Fibroblast of skin of right quadriceps (primary cell): ENCODE data around the gene PDHA1.
A peak's percentile ranks its signal among the peaks of the same experiment; 100 is the strongest.

Experiments
- DNase-seq: peaks from one replicate; pipeline ENCODE4 v3.0.0-alpha.2; 2013

PDHA1 gene

DNA sequence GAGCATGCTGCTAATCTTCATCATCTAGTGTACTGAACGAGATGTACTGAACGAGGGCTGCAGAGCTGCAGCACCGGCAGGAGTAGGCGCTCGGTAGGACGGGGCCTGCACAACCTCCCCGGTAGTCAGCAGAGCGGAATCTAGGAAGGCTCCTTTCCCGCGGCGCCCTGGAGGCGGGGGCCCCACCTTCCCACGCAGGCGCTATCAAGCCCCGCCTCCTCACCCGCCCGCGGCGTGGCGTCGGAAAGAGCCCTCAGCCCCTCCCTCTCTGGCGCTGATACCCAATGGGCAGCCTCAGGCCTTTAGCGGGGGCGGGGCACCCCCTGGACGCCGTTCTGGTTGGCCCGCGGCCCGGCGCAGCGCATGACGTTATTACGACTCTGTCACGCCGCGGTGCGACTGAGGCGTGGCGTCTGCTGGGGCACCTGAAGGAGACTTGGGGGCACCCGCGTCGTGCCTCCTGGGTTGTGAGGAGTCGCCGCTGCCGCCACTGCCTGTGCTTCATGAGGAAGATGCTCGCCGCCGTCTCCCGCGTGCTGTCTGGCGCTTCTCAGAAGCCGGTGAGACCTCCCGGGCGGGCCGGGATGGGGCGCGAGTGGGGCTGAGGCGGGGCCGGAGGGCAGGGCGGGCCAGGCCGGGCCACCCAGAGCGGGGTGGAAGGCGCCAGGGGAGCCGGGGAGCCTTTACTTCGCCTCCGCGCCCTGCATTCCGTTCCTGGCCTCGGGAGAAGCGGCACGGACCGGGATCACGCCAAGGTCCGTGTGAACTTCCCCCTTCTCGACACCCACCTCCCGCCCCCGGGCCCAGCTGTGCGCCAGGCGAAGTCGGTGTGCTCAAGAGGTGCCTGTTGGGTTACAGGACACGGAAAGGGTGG lies at the start of gene PDHA1:
Gene PDHA1, plus strand, starts transcription at position 393 of the 874 bp plus-strand sequence. Its CDS starts 111 bp downstream, at position 504.
- peak; percentile 92 for DNase-seq

DNA sequence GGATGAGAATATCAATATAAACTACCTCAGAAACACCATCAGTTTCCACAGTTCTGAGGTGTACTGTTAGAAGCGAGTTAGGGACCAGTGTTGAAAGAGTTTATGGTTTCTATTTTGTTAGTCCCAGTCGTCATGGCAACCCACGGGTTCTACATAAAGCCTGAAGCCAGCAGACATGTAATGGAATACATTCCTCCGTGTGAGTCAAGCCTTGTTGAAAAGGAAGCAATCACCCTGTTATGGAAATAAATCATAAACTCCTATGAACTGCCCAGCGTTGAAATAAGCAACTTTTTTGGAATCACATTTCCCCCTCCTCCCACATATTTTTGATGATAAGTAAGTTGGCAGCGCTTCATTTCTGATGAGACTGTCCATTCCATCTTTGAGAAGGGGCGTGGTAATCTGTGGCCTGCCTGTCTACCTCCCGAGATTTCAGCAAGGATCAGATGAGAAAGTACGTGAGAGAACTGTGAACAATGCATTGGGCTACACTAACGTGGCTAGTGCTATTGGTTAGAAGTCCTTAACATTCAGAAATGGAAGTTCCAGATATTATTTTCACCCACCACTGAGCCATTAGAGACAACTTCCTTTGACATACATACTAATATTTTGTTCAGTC lies 40.4 kb upstream of the PDHA1 start:
- DNase-seq = peak; percentile 87

DNA sequence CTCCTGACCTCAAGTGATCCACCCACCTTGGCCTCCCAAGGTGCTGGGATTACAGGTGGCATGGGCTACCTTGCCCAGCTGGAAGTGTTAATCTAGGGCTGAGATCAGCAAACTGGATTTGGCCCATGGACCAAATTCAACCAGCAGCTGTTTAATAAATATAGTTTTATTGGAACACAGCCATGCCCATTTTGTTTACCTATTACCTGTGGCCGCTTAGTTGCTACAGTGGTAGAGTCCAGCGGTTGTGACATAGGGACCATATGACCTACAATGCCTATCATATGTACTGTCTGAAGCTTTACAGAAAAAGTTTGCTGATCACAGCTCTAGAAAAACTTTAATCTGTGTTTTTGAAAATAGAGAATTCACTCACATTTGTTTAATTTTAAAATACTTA lies 17.2 kb upstream of the PDHA1 start:
- no peak for DNase-seq

DNA sequence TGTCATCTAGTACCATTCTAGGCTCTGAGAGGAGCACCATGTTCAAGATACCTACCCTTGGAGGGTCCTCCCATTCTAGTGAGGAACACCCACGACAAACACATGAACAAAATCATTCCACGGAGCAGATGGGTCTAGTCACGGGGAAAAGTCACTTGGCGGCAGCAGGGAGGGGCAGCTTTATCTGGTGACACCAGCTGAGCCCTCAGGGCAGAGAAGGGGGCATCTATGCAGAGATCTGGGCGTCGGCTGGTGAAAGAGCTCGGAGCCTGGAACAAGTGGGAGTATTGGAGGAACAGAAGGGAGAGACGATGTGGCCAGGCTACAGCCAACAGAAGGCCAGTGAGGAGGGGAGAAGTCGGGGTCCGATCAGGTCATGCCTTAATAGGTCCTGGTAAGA lies 11.9 kb upstream of the PDHA1 start:
- DNase-seq = no peak

DNA sequence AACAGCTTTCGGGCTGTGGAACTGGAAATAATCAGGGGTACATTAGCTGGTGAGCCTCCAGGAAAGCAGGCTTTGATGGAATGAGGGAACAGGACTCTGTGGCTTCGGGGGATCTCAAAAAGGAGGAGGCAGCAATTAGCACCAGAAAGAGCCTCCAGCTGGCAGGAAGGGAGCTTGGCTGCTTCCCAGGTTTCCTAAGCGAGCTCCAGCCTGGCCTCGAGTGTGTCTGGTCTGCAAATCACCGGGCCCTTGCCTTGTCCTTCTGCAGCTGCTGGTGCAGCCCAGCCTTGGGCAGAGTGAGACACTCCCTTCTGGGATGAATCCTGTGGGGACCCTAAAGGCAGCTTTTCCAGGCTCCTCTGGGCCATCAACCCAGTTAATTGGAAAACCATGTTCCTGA lies 10.7 kb upstream of the PDHA1 start:
- DNase-seq = peak; percentile 13

DNA sequence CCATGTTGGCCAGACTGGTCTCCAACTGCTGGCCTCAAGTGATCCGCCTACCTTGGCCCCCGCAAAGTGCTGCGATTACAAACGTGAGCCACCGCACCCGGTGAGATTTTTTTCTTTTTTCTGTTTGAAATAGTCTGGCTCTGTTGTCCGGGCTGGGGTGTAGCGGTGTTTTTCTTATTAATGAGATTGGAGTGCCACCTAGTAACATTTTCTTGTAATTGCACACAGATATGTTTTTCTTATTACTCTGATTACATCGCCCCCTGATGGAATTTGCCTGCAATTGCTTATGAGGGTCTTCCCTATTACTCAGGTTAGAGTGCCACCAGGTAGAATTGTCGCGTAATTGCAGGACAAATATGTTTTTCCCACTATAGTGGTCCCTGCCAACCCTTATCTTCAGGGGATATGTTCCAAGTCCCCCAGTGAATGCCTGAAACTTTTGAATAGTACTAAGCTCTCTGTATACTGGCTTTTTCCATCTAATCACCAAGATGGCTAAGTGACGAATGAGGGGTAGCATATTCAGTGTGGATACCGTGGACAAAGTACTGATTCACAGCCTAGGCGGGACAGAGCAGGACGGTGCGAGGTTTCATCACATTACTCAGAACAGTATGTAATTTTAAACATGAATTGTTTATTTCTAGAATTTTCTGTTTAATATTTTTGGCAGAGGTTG lies 8.6 kb upstream of the PDHA1 start:
- DNase-seq = peak; percentile 1

DNA sequence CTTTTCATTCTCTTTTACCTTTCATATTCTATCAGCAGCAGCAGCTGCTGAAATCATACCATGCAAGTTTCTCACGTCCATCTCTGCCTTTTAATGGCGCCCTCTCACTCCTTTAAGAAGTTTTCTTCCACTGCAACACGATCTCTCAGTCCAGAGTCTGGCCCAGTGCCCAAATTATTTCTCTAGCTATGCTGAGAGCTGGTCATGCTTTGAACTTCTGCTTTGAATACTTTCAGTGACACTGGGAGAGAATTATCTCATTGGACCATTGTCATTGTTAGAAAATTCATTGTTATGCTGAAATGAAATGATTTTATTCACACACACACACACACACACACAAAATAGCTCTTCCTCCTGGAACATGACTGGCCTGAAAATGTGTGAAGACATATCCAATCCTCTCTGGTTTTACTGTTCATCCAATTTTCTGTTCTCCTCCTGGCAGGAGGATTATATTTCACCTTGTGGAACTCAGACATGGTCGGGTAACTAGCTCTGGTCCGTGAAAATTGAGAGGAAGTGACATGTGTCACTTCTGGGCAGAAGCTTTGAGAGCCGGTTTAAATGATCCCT lies 1.3 kb upstream of the PDHA1 start:
- DNase-seq = peak; percentile 17

DNA sequence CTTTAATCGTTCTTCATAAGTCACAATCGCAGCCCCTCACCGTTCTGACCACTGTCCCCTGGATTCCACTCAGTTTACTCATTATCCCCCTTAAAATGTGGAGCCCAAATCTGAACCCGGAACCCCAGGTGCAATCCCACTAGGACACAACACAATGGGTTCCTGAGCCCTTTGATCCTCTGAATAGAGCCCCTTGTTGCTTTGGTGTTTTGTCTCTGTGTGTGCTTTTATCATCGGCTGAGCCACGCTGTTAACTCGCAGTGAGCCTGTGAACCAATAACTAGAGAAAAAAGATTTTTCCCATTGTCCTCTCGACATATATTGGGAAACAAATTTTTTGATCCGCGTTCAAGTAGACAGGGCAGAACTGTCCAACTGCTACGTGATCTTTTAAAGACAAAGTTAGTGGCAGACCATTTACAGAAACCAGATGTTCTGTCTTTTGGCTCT lies 617 bp upstream of the PDHA1 start:
- DNase-seq = no peak

DNA sequence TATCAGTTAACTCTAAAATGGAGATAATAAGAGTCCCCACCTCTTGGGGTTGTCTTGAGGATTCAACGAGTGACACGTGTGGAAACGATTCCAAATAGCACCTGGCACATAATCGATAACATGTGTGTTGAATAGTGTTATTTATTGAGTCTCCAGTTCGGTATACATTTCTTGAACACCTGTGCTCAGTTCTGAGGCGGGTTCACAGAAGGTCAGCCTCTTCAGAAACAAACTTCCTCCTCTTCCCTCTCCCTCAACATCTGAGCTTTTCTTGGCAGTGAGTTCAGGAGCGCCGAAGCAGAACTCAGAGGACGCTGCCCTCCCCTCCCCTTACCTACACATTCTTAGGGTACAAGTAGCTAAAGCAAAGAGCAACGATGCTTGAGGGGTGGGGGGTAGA lies 934 bp downstream of the PDHA1 start:
- DNase-seq = no peak

DNA sequence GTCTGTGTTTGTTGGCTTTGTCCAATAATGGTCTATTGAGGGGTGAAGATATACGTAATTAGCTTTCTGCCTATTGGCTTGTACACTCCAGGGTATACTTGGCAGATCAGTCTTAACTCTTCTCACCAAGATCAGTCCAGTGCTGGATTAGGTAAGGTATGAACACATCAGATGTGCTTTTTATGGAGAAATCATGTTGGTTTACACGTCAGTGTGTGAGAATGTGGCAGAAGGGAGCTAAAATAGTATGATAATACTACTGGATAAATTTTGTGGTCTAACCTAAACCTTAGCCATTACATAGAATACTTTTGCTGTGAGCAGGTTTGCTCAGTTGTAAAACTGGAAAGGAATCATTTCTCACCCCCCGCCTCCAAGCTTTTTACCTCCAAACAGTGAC lies 4.2 kb downstream of the PDHA1 start:
- DNase-seq = peak; percentile 23

DNA sequence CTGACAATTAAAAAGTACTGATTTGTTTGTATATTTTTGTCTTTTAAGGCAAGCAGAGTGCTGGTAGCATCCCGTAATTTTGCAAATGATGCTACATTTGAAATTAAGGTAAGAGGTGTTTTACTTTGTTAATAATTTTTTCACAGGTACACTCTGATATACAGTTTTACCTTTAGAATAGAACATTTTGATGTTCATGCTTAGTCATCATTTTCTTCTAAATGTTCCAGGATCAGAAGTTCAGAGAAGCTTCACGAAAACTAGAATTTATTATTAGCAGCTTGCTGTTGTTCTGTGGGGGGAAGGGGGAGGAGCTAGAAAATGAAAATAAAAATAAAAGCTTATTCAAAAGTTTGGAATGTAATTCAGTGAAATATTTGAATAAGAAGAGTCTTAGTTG lies 5.5 kb downstream of the PDHA1 start:
- DNase-seq = no peak

DNA sequence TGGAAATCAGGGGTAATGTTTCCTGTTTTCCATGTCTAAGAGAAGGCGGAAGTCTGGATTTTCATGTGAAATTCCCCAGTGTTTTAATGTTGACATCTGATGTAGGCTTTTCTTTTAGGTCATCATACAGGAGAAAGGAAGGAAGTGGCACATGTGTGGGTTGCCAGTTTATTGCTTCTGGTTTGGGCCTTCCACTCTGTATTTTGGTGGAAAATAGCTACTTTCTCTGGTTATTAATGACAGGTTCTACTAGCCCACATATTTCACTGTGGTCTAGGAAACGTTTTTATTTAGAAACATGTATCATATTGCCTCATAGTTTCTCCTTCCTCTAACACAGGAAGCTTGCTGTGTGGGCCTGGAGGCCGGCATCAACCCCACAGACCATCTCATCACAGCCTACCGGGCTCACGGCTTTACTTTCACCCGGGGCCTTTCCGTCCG lies 7.2 kb downstream of the PDHA1 start:
- DNase-seq = no peak

DNA sequence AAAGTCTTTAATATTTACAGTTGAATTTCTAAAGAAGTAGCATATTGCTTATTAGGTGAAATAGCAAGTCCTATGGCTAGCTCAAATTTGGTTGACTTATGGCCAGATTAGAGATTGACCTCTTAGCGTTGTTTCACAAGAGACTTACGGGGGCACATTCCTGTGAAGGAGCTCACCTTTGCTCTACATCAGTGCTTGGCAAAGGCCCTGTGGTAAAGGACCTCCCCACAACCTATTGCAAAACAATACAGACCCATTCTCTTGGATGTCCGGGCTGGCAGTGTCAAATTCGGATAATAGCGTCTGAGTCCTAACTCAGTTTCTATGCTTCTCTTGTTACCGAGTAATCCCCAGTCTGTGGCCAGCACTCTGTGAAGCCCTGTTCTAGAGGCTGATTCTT lies 10.9 kb downstream of the PDHA1 start:
- DNase-seq = no peak

DNA sequence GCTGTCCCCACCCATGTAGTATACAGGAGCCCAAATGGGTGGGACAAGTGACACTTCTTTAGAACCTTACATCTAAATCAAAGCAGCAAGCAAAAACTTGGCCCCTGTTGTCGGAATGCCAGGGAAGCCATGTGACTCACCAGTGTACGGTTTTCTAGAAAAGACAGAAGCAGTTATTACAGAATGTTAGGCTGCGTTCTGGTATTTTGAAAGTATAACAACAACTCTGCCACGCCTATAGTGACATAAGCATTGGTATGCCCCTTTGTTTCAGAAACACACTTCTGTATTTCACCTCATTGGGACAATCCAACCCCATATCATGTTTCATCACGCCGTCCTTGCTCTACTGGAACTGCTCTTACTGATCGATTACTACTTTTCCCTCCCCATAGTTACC lies 14.8 kb downstream of the PDHA1 start:
- DNase-seq = no peak

DNA sequence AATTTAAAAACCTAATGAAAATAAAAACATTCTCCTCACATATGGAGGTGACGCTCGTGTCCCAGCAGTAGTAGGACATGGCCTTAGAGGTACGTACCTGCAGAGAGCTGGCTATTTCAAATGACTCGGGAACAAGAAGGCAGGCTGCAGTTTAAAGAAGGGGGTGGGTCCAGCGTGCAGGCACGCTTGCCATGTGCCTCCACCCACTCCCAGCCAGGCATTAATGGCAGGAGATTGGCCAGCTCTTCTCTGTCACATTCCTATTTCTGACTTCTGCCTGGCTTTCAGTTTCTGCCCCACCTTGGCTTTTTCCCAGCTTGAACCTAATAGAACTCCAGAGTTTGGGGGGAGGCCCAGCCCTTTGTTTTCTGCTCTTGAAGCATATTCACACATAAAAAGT lies 17.2 kb downstream of the PDHA1 start:
- DNase-seq = no peak

DNA sequence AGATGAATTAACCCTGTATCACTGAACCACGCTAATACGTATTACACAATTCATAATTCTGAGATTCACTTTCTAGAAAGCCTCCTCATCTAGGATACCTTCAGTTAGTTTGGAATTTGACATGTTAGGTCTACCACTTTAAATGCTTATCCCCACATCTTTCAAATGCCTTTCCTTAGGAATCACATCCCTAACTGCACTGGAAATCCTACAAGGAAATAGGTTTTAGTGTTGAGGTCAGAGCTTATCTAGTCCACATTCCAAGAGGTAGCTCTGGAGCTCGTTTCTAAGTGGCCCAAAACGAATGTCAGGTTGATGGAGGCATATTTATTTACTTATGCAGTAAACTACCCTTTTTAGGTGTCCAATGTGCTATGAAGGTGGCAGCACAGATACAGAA lies 18.0 kb downstream of the PDHA1 start:
- DNase-seq = no peak

DNA sequence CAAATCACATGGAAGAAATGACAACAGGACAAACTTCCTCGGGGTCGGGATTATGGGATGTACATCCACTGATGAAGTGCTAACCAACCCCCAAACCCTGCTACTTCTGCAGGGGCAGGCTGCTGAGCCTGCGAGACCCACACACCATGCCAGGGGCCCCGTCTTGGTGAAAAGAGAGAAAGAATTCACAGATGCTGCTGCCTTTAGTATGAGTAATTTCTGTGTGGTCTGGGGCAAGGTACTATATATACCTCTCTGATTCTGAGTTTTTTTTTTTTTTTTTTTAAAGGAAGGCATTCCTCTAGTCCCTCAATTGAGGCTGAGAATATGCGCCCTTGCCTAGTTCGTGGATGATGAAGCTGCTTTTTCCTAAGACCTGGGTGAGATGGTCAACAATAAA lies 24.8 kb downstream of the PDHA1 start:
- peak; percentile 29 for DNase-seq

DNA sequence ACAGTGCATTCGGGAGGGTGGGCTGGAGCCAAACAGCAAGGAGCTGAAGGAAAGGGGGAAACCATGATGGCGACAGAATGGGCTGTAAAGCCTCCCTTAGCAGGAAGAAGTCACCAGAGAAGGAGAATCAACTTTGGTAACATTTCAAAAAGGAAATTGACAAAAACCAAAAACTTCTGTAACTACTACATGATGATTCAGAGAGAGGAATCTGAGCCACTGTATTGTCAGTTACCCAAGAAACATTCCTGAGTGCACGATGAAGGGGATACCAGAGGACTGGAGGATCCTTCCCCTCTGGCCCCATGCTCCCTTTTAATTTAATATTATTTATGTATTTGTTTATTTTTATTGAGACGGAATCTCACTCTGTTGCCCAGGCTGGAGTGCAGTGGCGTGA lies 26.3 kb downstream of the PDHA1 start:
- peak; percentile 65 for DNase-seq

DNA sequence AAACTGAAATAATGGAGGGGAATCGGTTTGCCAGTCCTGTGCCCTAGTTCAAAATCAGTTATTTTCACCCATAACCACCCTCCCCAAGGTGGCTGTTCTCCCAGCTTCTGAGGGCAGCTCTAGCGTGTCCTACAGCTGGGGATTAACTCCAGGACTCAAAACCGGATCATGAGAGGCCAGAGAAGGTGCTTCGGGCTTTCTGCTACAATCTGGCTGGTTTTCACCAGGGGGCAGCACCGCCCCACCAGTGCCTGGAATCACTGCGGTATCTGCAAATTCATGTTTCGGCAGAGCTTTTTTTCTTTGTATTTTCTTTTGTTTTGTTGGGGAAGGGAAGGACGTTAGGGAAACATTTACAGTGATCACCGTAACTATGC lies 28.4 kb downstream of the PDHA1 start:
- peak; percentile 63 for DNase-seq

DNA sequence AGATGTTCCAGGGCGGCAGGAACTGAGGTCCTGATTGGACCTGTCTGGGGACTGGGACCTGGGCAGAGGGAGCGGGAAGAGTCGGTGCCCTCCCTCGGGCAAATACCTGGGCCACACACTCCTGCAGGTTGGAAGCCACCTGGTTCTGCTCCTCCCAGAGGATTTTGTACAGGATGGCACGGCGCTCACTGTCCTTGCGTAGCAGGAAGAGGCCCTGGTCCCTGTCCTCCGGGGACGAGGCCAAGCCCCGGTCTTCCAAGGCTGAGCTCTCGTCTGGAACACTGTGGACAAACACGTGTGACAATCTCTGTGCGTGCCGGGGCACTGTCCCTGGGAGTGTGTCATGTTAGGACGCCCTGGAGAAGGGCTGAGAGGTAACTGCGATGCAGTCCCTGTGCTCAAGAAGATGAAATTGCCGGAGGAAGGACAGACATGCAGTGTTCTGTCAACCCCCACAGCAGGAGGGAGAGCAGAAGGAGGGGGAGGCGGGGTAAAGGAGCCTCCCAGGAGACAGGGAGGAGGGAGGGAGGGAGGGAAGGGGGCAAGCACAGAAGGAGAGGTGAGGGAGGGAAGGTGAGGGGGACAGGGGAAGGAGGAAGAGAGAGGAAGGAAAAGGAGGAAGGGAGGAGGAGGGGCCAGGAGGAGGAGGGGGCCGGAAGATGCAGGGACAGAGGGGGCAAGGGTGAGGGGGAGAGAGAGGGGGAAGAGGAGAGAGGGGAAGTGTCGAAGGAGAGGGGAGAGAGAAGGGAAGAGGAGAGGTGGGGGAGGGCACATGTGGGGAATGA lies 29.0 kb downstream of the PDHA1 start:
- peak; percentile 10 for DNase-seq

DNA sequence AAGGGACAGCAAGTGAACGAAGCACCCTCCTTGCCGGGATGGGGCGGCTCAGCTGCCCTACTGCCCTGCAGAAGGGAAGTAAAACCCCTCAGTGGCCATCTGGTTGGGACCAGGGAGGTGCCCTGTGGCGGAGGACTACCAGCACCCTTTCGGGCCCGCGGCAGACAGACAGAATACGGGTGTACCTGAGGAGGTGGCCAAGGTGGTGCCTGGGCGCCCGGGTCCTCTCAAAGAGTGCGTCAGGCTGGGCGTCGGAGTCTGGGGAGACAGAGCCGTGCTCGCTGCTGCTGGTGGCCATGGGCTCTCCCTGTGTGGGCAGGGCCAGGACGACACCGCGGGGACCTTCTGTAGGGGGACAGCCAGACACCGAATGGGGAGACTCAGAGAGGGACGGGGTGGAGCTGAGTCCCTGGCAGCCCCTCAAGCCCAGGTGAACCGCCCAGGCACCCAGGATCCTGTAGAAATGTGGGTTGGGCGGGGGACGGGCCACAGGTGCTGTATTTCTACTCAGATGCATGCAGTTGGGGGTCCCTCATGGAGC lies 29.7 kb downstream of the PDHA1 start:
- DNase-seq = no peak

DNA sequence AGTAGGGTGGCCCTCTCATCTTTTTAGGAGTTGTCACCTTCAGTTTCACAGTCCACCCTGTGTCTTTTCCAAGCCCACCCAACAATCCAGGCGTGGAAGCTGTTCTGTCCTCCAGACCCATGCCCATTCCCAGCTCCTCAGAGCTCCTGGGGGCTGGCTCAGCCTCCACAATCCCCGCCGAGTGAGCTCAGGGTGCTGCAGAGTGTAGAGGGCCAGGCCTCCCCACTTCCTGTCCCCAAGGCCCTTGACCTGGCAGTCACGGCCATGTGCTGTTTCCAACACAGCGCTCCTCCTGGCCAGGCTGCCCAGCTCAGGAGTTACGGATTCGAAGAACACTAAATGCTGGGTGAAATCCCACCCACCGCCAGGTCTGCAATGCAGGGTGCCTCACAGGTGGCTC lies 31.8 kb downstream of the PDHA1 start:
- no peak for DNase-seq
